Right atrium auricular region (tissue), 2 donors: Measurements from ENCODE around the gene QSOX2. TPM values are rescaled to one million over a fixed set of nuclear protein-coding genes. Genes with fewer than 3 reads are reported as not detected.

Source experiments
- DNase-seq: peaks from one replicate; pipeline ENCODE4 v3.0.0-alpha.2; 2019; ENCODE audit warnings: low spot score
- H3K27ac ChIP-seq, 2 donors: fragments of 200-600 bp; sonication (generic); 1 replicate in 1 of 2; 2 replicates in 1 of 2; pipeline ENCODE4 v1.5.1; 2016 to 2019
- H3K27me3 ChIP-seq, 2 donors: fragments of 200-600 bp; sonication (generic); one replicate each; pipeline versions ENCODE4 v1.5.1 to v1.6.0; 2017 to 2019
- H3K36me3 ChIP-seq: fragments of 200-600 bp; sonication (generic); one replicate; pipeline ENCODE4 v1.5.1; 2016
- H3K4me1 ChIP-seq, 2 donors: fragments of 200-600 bp; sonication (generic); one replicate each; pipeline versions ENCODE4 v1.5.1 to v1.6.0; 2017 to 2019
- H3K4me3 ChIP-seq, 2 donors: fragments of 200-600 bp; sonication (generic); 1 replicate in 1 of 2; 2 replicates in 1 of 2; pipeline ENCODE4 v1.5.1; 2017 to 2019; ENCODE audit warnings: mild to moderate bottlenecking in 1 of 2, moderate library complexity in 1 of 2
- H3K9me3 ChIP-seq, 2 donors: fragments of 200-600 bp; sonication (generic); one replicate each; pipeline ENCODE4 v1.5.1; 2019
- CTCF ChIP-seq, 2 donors: fragments of 200-600 bp; sonication (generic); IDR thresholded peaks; one replicate each; pipeline ENCODE4 v1.5.1; 2019; ENCODE audit warnings: antibody characterized with exemption in 2 of 2
- total RNA-seq, 2 donors: library from RNA; depleted of rRNA; stranded (reverse); fragments of >200 nt; gene quantifications; one replicate each; pipeline ENCODE4 v1.1.0, GENCODE V29; 2016

Gene QSOX2
- total RNA-seq, 2 donors from 2014 or later = 3.2 to 6.3 TPM

GRCh38 chr9:136201609-136202453 is 43.8 kb downstream of the QSOX2 start:
- Histone ChIP-seq H3K36me3 (no peaks in the 10 kb centered on the region), H3K27ac (no peak overlapping the region), H3K27me3 (peaks cover 23 to 69% of the 10 kb centered on the region in 2 donors), H3K4me1 (peaks cover 0 to 21% of the 10 kb centered on the region in 2 donors), H3K4me3 (no peak overlapping the region), H3K9me3 (no peaks in the 10 kb centered on the region)
- no peak for DNase-seq
- TF ChIP-seq CTCF (IDR thresholded peaks at IDR 0.05) = no peak

GRCh38 chr9:136201174-136201573 is 44.4 kb downstream of the QSOX2 start:
- DNase-seq = no peak
- H3K4me1 ChIP-seq = peaks cover 0 to 21% of the 10 kb centered on the region in 2 donors
- no peak for TF ChIP-seq CTCF (IDR thresholded peaks at IDR 0.05)
- peaks cover 26 to 75% of the 10 kb centered on the region in 2 donors for H3K27me3 ChIP-seq
- no peaks in the 10 kb centered on the region for H3K9me3 ChIP-seq
- H3K27ac ChIP-seq = no peak overlapping the region
- no peak overlapping the region for H3K4me3 ChIP-seq
- H3K36me3 ChIP-seq = no peaks in the 10 kb centered on the region

GRCh38 chr9:136200424-136200823 is 45.2 kb downstream of the QSOX2 start:
- peaks cover 0 to 21% of the 10 kb centered on the region in 2 donors for H3K4me1 ChIP-seq
- H3K4me3 ChIP-seq = no peak overlapping the region
- no peaks in the 10 kb centered on the region for H3K9me3 ChIP-seq
- TF ChIP-seq CTCF (IDR thresholded peaks at IDR 0.05) = no peak
- no peak for DNase-seq
- no peaks in the 10 kb centered on the region for H3K36me3 ChIP-seq
- peaks cover 28 to 77% of the 10 kb centered on the region in 2 donors for H3K27me3 ChIP-seq
- no peak overlapping the region for H3K27ac ChIP-seq

DNA sequence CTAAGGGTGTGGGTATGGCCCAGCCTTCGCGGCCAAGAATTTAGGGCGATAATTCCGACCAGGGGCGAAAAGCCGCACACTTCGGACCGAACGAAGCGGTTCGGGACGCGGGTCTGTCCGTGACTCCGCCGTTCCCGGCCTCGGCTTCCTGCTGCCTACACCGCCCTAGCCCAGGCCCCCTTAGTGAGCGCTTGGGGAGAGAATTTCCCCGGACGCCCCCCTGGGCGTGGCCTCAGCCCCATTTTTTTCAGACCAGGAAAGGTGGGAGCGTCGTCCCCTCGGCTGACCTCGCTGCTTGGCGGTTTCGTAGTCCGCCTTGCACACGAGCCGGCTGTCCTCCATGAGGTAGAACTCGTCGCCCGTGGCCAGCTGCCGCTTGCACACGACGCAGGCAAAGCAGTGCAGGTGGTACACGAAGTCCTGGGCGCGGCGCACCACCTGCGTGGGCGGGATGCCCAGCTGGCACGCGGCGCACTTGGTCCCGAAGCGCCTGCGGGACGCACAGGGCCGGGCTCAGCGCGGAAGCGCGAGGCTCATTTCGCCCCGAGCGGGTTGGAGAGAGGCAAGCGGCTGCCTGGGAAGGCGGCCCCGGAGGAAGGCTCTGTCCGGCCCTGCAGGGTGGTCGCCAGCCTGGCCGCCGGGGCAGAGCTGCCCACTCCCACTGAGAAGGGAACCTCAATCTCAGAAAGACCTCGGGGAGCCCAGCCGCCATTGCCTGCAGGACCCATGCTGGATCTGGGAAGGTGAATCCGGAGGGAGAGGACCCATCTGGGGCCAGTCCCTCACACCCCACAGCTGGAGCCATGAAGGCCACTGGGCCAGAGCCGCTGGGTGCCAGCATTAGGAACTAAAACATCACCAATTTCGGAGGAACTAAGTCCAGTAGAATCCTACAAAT is 46.0 kb downstream of the QSOX2 start:
- Histone ChIP-seq H3K36me3 (no peaks in the 10 kb centered on the region), H3K4me3 (no peak overlapping the region), H3K27ac (no peak overlapping the region), H3K4me1 (peaks cover 0 to 18% of the 10 kb centered on the region in 2 donors), H3K9me3 (no peaks in the 10 kb centered on the region), H3K27me3 (peaks cover 28 to 73% of the 10 kb centered on the region in 2 donors)
- no peak for DNase-seq
- TF ChIP-seq CTCF (IDR thresholded peaks at IDR 0.05) = no peak

- Histone ChIP-seq H3K4me3 (no peak overlapping the region), H3K36me3 (no peaks in the 10 kb centered on the region), H3K9me3 (no peaks in the 10 kb centered on the region), H3K27me3 (peaks cover 28 to 70% of the 10 kb centered on the region in 2 donors), H3K27ac (no peak overlapping the region), H3K4me1 (peaks cover 0 to 19% of the 10 kb centered on the region in 2 donors)
- DNase-seq = no peak
- no peak for TF ChIP-seq CTCF (IDR thresholded peaks at IDR 0.05)
Observed at GRCh38 chr9:136198605-136199083, 47.0 kb downstream of the QSOX2 start.
